Activated naive CD4-positive, alpha-beta T cell treated with anti-CD3 and anti-CD28 coated beads, Interleukin-2, amount 50 U/mL, for 24 hours (primary cell): ENCODE results near the gene THEM4.
"Not testable (repeated sequence)": the region's sequence is repeated elsewhere in the genome, so short reads cannot be mapped to it uniquely, and the experiment has no call there.

Experiments used
- H3K27ac Mint-ChIP-seq: one replicate; pipeline ENCODE4 v1.8.0; 2021; ENCODE audit warnings: mild to moderate bottlenecking, mixed read lengths
- H3K27me3 Mint-ChIP-seq: one replicate; pipeline ENCODE4 v1.8.0; 2021; ENCODE audit warnings: mixed read lengths
- H3K36me3 Mint-ChIP-seq: one replicate; pipeline ENCODE4 v1.8.0; 2021; ENCODE audit warnings: mixed read lengths
- H3K4me1 Mint-ChIP-seq: one replicate; pipeline ENCODE4 v1.8.0; 2021; ENCODE audit warnings: mixed read lengths
- H3K4me3 Mint-ChIP-seq: one replicate; pipeline ENCODE4 v1.8.0; 2021; ENCODE audit warnings: mild to moderate bottlenecking, mixed read lengths
- H3K9me3 Mint-ChIP-seq: one replicate; pipeline ENCODE4 v1.8.0; 2021; ENCODE audit warnings: mixed read lengths

The THEM4 gene

GRCh38 chr1:151885479-151885878, 23.8 kb downstream of the THEM4 start:
- Mint-ChIP-seq H3K27me3 (no peaks in the 10 kb centered on the region), H3K27ac (no peak overlapping the region), H3K4me3 (no peak overlapping the region), H3K4me1 (peaks cover 8% of the 10 kb centered on the region), H3K9me3 (no peaks in the 10 kb centered on the region), H3K36me3 (peaks cover 19% of the 10 kb centered on the region)

- not testable (repeated sequence) for H3K4me1 Mint-ChIP-seq, H3K9me3 Mint-ChIP-seq, H3K4me3 Mint-ChIP-seq, H3K27ac Mint-ChIP-seq, H3K27me3 Mint-ChIP-seq
- H3K36me3 Mint-ChIP-seq, result peaks cover 18% of the 10 kb centered on the region
These were observed 24.4 kb downstream of the THEM4 start for GRCh38 chr1:151884879-151885278.

DNA sequence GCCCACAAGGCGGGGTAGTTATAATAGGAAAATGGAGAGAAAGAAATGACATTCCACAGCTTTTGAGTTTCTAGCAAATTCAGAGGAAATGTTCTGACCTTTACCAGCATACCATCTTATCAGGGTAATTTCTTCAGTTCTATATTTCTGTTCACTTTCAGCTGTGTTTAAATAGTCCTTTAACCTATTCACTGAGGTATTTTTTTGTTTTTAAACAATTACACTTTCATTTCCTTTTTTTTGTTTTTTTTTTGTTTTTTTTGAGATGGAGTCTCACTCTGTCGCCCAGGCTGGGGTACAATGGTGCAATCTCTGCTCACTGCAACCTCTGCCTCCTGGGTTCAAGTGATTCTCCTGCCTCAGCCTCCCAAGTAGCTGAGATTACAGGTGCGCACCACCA, 24.9 kb downstream of the THEM4 start:
- H3K4me1 Mint-ChIP-seq, H3K9me3 Mint-ChIP-seq, H3K27me3 Mint-ChIP-seq, H3K27ac Mint-ChIP-seq, H3K4me3 Mint-ChIP-seq: not testable (repeated sequence)
- H3K36me3 Mint-ChIP-seq, result peaks cover 17% of the 10 kb centered on the region

GRCh38 chr1:151883898-151884297, 25.4 kb downstream of the THEM4 start:
- H3K27me3 Mint-ChIP-seq, H3K27ac Mint-ChIP-seq, H3K9me3 Mint-ChIP-seq, H3K4me3 Mint-ChIP-seq, H3K4me1 Mint-ChIP-seq: not testable (repeated sequence)
- peaks cover 12% of the 10 kb centered on the region for H3K36me3 Mint-ChIP-seq

DNA sequence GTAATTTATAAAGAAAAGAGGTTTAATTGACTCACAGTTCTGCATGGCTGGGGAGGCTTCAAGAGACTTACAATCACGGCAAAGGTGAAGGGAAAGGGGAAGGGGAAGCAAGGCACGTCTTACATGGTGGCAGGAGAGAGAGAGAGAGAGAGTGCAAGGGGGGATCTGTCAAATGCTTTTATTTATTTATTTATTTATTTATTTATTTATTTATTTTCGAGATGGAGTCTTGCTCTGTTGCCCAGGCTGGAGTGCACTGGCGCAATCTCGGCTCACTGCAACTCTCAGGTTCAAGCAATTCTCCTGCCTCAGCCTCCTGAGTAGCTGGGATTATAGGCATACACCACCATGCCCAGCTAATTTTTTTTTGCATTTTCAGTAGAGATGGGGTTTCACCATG, 26.4 kb downstream of the THEM4 start:
- H3K27me3 Mint-ChIP-seq, H3K27ac Mint-ChIP-seq, H3K9me3 Mint-ChIP-seq, H3K4me1 Mint-ChIP-seq, H3K4me3 Mint-ChIP-seq: not testable (repeated sequence)
- peaks cover 12% of the 10 kb centered on the region for H3K36me3 Mint-ChIP-seq

DNA sequence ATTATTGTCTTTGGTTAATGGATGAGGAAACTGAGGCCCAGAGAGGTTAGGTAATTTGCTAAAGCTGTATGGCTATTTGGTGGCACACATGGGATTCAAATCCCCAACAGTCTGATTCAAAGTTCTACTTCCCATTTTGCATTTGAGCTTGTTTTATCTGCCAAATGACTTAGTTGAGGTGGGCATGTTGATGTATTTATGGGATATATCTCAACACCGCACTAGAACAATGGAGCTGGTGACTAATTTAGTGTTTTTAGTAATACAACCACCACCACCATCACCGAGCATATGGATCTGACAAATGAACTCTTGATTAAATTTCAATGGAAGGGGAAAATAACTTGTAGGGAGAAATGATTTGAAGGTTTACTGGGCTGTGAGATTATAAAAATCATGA, 26.8 kb downstream of the THEM4 start:
- no peaks in the 10 kb centered on the region for H3K9me3 Mint-ChIP-seq
- peaks cover 13% of the 10 kb centered on the region for H3K36me3 Mint-ChIP-seq
- H3K27me3 Mint-ChIP-seq, result no peaks in the 10 kb centered on the region
- no peak overlapping the region for H3K27ac Mint-ChIP-seq
- peaks cover 4% of the 10 kb centered on the region for H3K4me1 Mint-ChIP-seq
- H3K4me3 Mint-ChIP-seq, result no peak overlapping the region

DNA sequence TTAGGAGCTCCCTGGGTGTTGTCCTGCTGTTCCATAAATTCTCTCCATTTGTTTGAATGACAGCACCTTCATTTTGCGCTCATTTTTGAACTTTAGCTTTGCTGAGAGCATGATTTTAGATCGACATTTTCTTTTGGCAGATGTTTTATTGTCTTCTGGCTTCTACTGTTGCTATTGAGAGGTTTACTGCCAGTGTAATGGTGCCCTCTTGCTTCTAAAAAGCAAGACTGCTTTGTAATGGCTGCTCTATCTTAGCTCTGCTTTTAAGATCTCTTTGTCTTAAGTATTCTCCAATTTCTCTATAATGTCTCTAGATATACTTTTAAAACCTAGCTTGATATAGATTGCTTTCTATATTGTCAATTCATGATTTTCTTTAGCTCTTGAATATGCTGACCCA, 27.8 kb downstream of the THEM4 start:
- Mint-ChIP-seq H3K4me3 (no peak overlapping the region), H3K36me3 (peaks cover 10% of the 10 kb centered on the region), H3K27ac (no peak overlapping the region), H3K27me3 (no peaks in the 10 kb centered on the region), H3K9me3 (no peaks in the 10 kb centered on the region), H3K4me1 (peaks cover 10% of the 10 kb centered on the region)

DNA sequence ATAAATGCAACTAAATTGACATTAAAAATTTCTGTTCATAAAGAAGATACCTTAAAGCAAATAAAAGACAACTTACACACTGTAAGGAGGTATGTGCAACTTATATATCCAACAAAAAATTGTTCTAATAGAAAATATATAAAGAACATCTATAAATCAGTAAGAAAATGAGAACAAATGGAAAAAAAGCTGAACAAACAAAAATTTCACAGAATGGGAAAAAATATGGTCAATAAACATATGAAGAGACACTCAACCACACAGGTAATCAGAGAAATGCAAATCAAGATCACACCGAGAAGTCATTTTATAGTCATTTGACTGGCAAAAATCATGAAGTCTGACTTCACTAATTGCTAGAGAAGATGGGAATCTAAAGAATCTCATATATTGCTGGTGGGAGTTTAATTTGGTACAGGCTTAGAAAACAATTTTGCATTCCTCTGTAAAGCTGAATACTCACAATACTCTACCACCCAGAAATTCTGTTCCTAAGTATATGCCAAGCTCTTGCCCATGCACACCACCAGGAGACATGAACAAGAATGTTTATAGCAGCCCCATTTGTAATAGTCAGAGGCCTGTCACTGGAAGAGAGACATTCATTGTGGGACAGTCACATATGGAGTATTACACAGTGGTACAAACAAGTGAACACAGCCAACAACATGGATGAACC, 33.8 kb downstream of the THEM4 start:
- Mint-ChIP-seq H3K27me3 (no peaks in the 10 kb centered on the region), H3K4me1 (peaks cover 28% of the 10 kb centered on the region), H3K4me3 (no peak overlapping the region), H3K36me3 (peaks cover 16% of the 10 kb centered on the region), H3K27ac (peak overlapping the region; percentile 31), H3K9me3 (no peaks in the 10 kb centered on the region)

DNA sequence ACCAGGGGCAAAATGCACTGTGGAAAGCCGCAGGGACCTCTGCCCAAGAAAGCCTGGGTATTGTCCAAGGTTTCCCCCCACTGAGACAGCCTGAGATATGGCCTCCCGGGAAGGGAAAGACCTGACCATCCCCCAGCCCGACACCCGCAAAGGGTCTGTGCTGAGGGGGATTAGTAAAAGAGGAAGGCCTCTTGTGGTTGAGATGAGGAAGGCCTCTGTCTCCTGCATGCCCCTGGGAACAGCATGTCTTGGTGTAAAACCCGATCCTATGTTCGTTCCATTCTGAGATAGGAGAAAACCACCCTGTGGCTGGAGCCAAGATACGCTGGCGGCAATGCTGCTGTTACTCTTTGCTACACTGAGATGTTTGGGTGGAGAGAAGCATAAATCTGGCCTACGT, 36.5 kb downstream of the THEM4 start:
- H3K4me3 Mint-ChIP-seq, H3K9me3 Mint-ChIP-seq: not testable (repeated sequence)
- H3K27ac Mint-ChIP-seq, result peak overlapping the region; percentile 84

GRCh38 chr1:151871284-151872030, 37.9 kb downstream of the THEM4 start:
- Mint-ChIP-seq H3K36me3 (peaks cover 13% of the 10 kb centered on the region), H3K4me1 (peaks cover 26% of the 10 kb centered on the region), H3K27ac (no peak overlapping the region), H3K9me3 (no peaks in the 10 kb centered on the region), H3K4me3 (no peak overlapping the region), H3K27me3 (no peaks in the 10 kb centered on the region)

More for the DNA sequence above, 36.5 kb downstream of the THEM4 start:
- not testable (repeated sequence) for H3K27me3 Mint-ChIP-seq
- Mint-ChIP-seq H3K36me3 (peaks cover 13% of the 10 kb centered on the region), H3K4me1 (peaks cover 28% of the 10 kb centered on the region)

DNA sequence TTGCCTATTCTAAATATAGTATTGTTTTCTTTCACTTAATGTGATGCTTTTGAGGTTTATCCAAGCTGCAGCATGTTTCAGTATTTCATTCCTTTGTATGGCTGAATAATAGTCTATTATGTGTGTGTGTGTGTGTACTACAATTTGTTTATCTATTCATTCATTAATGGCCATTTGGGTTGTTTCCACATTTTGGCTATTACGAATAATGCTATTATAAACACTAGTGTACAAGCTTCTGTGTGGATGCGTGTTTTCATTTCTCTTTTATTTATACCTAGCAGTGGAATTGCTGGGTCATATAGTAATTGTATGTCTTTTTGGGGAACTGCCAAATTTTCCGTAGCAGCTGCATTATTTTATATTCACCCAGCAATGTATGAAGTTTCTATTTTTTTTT, 40.8 kb downstream of the THEM4 start:
- Mint-ChIP-seq H3K4me1 (peaks cover 8% of the 10 kb centered on the region), H3K36me3 (peaks cover 5% of the 10 kb centered on the region), H3K27ac (no peak overlapping the region), H3K4me3 (no peak overlapping the region), H3K9me3 (no peaks in the 10 kb centered on the region), H3K27me3 (no peaks in the 10 kb centered on the region)

DNA sequence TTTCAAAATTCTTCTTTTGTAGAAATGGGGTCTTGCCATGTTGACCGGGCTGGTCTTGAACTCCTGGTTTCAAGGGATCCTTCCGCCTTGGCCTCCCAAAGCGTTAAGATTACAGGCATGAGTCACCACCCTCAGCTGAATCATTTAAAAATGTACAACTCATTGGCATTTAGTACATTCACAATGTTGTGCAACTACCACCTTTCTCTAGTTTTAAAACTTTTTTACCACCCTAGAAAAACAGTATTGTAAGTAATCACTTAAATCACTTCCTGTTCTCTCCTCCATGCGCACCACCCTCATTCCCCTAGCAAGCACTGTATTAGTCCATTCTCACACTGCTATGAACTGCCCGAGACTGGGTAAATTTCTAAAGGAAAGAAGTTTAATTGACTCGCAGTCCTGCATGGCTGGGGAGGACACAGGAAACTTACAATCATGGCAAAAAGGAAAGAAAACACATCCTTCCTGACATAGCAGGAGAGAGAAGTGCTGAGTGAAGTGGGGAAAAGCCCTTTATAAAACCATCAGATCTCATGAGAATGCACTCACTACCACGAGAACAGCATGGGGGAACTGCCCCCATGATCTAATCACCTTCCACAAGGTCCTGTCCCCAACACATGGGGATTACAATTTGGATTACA, 41.4 kb downstream of the THEM4 start:
- Mint-ChIP-seq H3K27ac (peak overlapping the region; percentile 35), H3K9me3 (no peaks in the 10 kb centered on the region), H3K4me3 (no peak overlapping the region), H3K27me3 (no peaks in the 10 kb centered on the region), H3K4me1 (peaks cover 8% of the 10 kb centered on the region), H3K36me3 (peaks cover under 1% of the 10 kb centered on the region)

- Mint-ChIP-seq H3K4me3 (no peak overlapping the region), H3K27me3 (no peaks in the 10 kb centered on the region), H3K9me3 (no peaks in the 10 kb centered on the region), H3K4me1 (peaks cover 8% of the 10 kb centered on the region), H3K27ac (no peak overlapping the region), H3K36me3 (no peaks in the 10 kb centered on the region)
These were observed 42.0 kb downstream of the THEM4 start for GRCh38 chr1:151867321-151867720.

DNA sequence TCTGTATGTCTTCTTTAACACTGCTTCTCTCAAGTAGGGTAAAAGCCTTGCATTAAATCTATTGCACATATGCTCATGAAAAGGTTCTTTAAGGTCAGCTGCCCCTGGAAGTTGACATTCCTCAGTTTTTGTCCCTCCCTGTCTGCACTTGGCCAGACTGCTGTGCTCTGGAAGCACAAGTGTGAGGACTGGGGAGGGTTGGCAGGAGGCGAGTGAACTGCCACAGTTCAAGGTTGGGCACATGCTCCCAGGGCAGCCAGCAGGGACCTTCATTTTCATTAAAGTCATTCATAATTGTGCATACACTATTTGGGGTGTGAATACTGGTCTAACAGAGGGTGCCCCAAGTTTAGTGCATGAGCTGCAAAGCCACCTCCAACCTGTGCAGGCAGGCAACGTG, 44.9 kb downstream of the THEM4 start:
- Mint-ChIP-seq H3K27ac (no peak overlapping the region), H3K36me3 (no peaks in the 10 kb centered on the region), H3K4me3 (no peak overlapping the region), H3K9me3 (no peaks in the 10 kb centered on the region), H3K4me1 (peaks cover 8% of the 10 kb centered on the region), H3K27me3 (no peaks in the 10 kb centered on the region)

GRCh38 chr1:151862604-151863003, 46.7 kb downstream of the THEM4 start:
- H3K36me3 Mint-ChIP-seq, result no peaks in the 10 kb centered on the region
- H3K27ac Mint-ChIP-seq, result no peak overlapping the region
- H3K4me3 Mint-ChIP-seq, result no peak overlapping the region
- no peaks in the 10 kb centered on the region for H3K9me3 Mint-ChIP-seq
- H3K27me3 Mint-ChIP-seq, result no peaks in the 10 kb centered on the region
- peaks cover 2% of the 10 kb centered on the region for H3K4me1 Mint-ChIP-seq

- no peaks in the 10 kb centered on the region for H3K4me1 Mint-ChIP-seq
- no peak overlapping the region for H3K4me3 Mint-ChIP-seq
- no peak overlapping the region for H3K27ac Mint-ChIP-seq
- H3K27me3 Mint-ChIP-seq, result no peaks in the 10 kb centered on the region
- no peaks in the 10 kb centered on the region for H3K36me3 Mint-ChIP-seq
- H3K9me3 Mint-ChIP-seq, result no peaks in the 10 kb centered on the region
These were observed 48.7 kb downstream of the THEM4 start for GRCh38 chr1:151860504-151861187.
